Measurements from ENCODE around the gene KLHDC9.

DNA sequence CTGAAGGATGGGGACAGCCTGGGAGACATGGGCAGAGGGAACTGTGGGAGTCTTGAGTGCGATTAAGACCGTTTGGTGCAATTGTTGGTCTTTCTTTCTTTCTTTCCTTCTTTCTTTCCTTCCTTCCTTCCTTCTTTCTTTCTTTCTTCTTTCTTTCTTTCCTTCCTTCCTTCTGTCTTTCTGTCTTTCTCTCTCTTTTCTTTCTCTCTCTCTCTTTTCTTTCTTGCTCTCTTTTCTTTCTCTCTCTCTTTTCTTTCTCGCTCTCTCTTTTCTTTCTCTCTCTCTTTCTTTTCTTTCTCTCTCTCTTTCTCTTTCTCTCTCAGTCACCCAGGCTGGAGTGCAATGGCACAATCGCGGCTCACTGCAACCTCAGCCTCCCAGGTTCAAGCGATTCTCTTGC, 2.9 kb upstream of the KLHDC9 start:
- no peak for TF ChIP-seq POLR2AphosphoS5 (IDR thresholded peaks at IDR 0.05; ENCODE audit: low read depth, low read length)
- TF ChIP-seq, protein P1, sequence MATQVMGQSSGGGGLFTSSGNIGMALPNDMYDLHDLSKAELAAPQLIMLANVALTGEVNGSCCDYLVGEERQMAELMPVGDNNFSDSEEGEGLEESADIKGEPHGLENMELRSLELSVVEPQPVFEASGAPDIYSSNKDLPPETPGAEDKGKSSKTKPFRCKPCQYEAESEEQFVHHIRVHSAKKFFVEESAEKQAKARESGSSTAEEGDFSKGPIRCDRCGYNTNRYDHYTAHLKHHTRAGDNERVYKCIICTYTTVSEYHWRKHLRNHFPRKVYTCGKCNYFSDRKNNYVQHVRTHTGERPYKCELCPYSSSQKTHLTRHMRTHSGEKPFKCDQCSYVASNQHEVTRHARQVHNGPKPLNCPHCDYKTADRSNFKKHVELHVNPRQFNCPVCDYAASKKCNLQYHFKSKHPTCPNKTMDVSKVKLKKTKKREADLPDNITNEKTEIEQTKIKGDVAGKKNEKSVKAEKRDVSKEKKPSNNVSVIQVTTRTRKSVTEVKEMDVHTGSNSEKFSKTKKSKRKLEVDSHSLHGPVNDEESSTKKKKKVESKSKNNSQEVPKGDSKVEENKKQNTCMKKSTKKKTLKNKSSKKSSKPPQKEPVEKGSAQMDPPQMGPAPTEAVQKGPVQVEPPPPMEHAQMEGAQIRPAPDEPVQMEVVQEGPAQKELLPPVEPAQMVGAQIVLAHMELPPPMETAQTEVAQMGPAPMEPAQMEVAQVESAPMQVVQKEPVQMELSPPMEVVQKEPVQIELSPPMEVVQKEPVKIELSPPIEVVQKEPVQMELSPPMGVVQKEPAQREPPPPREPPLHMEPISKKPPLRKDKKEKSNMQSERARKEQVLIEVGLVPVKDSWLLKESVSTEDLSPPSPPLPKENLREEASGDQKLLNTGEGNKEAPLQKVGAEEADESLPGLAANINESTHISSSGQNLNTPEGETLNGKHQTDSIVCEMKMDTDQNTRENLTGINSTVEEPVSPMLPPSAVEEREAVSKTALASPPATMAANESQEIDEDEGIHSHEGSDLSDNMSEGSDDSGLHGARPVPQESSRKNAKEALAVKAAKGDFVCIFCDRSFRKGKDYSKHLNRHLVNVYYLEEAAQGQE (IDR thresholded peaks at IDR 0.05; ENCODE audit: insufficient read depth in 1 of 2, low read depth in 2 of 2, low read length in 2 of 2) = no peak
- no peak for TF ChIP-seq TAF1 (IDR thresholded peaks at IDR 0.05; ENCODE audit: borderline replicate concordance, insufficient read depth, low read length)
- no peak for TF ChIP-seq SIN3A (IDR thresholded peaks at IDR 0.05; ENCODE audit: borderline replicate concordance, insufficient read depth, low read length)
- no peak for TF ChIP-seq FOXP2 (optimal IDR thresholded peaks at IDR 0.05; ENCODE audit: borderline replicate concordance, extremely low read depth, extremely low read length, insufficient read depth)

Data from PFSK-1 (cell line).